Islet of Langerhans (tissue), 1 donor: ENCODE results near the gene SLC8B1.

ENCODE experiments used
- FAIRE-seq: peaks from one replicate; lab custom pipeline; 2011; peaks lifted over from hg19 to GRCh38; lab: Jason Lieb, UNC

The SLC8B1 gene

GRCh38 chr12:113292547-113292946 is 42.4 kb downstream of the SLC8B1 start:
- no peak for FAIRE-seq

- no peak for FAIRE-seq
Measured at GRCh38 chr12:113292091-113292490, 42.8 kb downstream of the SLC8B1 start.

GRCh38 chr12:113291586-113291985 is 43.3 kb downstream of the SLC8B1 start:
- FAIRE-seq: no peak

- FAIRE-seq: no peak
Measured at GRCh38 chr12:113290506-113290905, 44.4 kb downstream of the SLC8B1 start.

GRCh38 chr12:113289361-113289760 is 45.5 kb downstream of the SLC8B1 start:
- FAIRE-seq: no peak

- FAIRE-seq: no peak
Measured at GRCh38 chr12:113287899-113288282, 47.0 kb downstream of the SLC8B1 start.

GRCh38 chr12:113287146-113287898 is 47.6 kb downstream of the SLC8B1 start:
- no peak for FAIRE-seq

GRCh38 chr12:113286712-113287111 is 48.2 kb downstream of the SLC8B1 start:
- FAIRE-seq: no peak

GRCh38 chr12:113285679-113286610 is 49.0 kb downstream of the SLC8B1 start:
- FAIRE-seq: no peak

- no peak for FAIRE-seq
Measured at GRCh38 chr12:113284751-113285150, 50.2 kb downstream of the SLC8B1 start.

- no peak for FAIRE-seq
Measured at GRCh38 chr12:113278633-113279032, 56.3 kb downstream of the SLC8B1 start.

- no peak for FAIRE-seq
Measured at GRCh38 chr12:113278141-113278540, 56.8 kb downstream of the SLC8B1 start.

GRCh38 chr12:113277511-113277910 is 57.4 kb downstream of the SLC8B1 start:
- FAIRE-seq: no peak

- no peak for FAIRE-seq
Measured at GRCh38 chr12:113276946-113277500, 57.9 kb downstream of the SLC8B1 start.

- FAIRE-seq: no peak
Measured at GRCh38 chr12:113276306-113276705, 58.6 kb downstream of the SLC8B1 start.

- FAIRE-seq: no peak
Measured at GRCh38 chr12:113274848-113275247, 60.1 kb downstream of the SLC8B1 start.

- FAIRE-seq: no peak
Measured at GRCh38 chr12:113273053-113273725, 61.7 kb downstream of the SLC8B1 start.

- FAIRE-seq: no peak
Measured at GRCh38 chr12:113271853-113272561, 62.9 kb downstream of the SLC8B1 start.

GRCh38 chr12:113271466-113271852 is 63.5 kb downstream of the SLC8B1 start:
- no peak for FAIRE-seq

GRCh38 chr12:113270709-113271009 is 64.2 kb downstream of the SLC8B1 start:
- FAIRE-seq: no peak

GRCh38 chr12:113269257-113269943 is 65.5 kb downstream of the SLC8B1 start:
- FAIRE-seq: no peak
